COLO829 (cell line): Measurements from ENCODE around the gene TP73.

ENCODE experiments used
- DNase-seq: peaks from one replicate; pipeline ENCODE4 v3.0.0; 2012; ENCODE audit warnings: low spot score

The TP73 gene

DNA sequence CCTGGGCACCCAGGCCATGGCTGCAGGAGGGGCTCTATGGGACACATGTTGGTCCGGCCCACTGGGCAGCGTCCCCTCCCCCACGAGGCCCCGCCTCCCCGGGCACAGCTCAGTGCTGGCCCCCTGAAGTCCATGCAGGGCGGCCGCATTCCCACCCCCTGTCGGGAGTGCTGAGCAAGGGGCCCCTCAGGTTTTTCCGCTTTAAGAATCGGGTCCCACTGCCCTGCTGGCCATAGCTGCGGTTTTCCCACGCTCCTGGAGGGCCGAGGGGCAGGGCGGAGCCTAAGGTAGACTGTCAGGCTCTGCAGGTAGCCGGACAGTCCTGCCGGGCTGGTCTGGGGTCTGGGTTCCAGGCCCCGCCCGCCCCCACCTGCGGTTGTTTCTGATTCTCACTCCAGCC lies 56.5 kb downstream of the TP73 start:
- DNase-seq, result no peak

GRCh38 chr1:3710251-3710650 lies 57.9 kb downstream of the TP73 start:
- no peak for DNase-seq

DNA sequence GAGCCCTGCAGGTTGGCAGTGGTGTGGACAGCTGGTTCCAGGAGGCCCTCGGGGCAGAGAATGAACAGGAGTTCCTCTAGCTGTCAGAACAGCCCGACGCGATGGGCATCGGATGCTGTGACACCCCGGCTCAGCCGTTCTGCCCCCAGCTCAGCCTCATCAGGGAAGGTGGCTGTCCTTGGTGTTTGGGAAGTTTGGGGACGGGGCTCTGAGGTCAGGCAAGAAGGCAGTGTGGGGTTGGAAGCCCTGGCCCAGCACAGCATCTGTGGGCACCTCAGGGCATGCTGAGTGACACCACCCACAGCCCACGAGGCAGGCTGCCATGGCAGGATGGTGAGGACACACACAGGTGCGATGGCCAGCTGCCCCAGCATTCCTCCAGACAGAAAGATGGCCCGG lies 59.1 kb downstream of the TP73 start:
- DNase-seq, result no peak

DNA sequence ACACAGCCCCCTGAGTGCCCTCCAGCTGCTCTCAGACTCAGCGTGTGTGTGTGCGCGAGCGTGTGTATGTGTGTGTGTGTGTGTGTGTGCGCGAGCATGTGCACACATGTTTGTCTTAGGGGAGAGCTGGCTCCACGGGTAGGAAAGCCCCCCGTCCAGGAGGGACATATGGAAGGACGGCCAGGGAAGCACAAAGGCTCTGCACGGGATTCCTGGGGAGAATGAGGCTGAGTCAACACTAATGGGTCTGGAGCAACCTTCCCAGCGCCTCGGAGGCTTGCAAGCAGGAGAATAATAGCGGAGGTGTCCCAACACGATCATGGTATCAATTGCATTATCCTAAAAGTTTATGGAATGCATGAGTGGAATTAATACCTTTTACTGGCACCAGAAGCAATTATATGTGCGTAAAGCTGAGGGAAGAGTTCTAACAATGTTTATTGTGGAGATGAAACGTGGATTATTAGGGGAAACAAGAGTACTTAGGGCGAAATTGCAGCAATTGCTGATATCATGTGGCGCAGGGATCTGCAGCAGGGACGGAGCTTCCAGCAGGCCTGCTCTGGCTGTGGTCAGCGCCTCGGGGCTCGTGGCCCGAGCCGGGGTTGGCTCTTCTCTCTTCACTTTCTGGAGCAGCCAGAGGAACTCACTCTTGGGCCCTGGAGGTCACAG lies 59.6 kb downstream of the TP73 start:
- DNase-seq, result no peak

GRCh38 chr1:3712573-3713535 lies 60.5 kb downstream of the TP73 start:
- DNase-seq, result no peak

DNA sequence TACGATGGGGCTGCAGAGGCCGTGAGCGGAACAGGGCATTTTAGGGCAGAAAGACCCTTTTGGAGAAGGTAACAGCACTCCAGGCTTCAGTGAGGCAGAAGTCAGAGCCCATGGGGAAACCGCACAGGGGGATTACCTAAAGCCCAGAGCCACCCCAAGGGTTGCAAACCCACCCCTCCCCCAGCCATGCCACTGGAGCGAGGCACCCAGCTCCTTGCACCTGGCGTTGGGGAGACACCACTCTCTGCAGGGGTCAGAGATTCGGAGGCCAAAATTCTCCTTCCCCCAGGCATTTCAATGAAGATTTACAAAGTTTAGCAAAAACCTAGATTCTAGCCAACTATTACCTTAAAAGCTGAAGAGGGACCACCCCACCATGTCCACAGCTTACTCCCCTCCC lies 61.5 kb downstream of the TP73 start:
- DNase-seq, result no peak

DNA sequence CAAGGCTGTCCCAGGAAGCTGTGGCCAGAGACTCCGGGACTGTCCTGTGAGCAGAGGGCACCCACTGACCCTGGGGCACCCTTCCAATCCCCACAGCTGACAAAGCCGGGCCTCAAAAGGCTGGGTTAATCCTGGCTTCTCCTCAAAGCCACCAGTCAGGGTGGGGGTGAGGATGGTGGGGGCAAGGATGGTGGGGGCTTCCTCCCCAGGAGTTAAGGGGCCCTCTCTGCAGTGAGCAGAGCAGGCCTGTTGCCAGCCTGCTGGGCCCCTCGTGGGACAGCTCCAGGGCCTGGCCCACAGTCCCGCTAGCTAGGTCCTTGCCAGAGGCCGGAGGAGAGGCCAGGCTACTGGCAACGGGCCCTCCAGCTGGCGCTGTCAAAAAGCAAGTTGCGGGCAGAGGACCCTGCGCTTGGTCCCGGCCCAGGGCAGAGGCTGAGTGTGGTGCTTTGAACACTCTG lies 62.0 kb downstream of the TP73 start:
- no peak for DNase-seq

GRCh38 chr1:3714814-3715213 lies 62.5 kb downstream of the TP73 start:
- DNase-seq, result no peak

DNA sequence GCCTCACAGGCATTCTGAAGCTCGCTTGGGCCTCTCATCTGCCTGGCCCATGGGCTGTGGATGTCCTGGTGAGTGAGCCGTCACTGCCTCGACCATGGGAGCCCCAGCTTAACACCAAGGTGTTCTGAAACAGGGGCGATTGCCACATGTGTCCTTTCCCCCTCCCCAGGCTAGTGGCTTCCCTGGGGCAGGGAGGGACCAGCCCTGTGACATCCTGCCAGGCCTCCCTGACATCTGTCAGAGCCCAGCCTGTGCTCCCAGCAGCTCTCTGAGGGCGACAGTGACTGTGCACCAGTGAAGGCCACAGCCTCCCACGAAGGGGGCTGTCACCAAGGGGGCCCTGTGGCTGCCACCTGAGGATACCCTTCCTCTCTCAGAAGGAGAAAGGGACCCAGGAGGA lies 64.0 kb downstream of the TP73 start:
- DNase-seq, result no peak

GRCh38 chr1:3717041-3717714 lies 64.9 kb downstream of the TP73 start:
- no peak for DNase-seq

GRCh38 chr1:3717715-3718601 lies 65.6 kb downstream of the TP73 start:
- DNase-seq, result no peak

- no peak for DNase-seq
Observed at GRCh38 chr1:3718764-3719163, 66.4 kb downstream of the TP73 start.

GRCh38 chr1:3721955-3722465 lies 69.7 kb downstream of the TP73 start:
- DNase-seq, result no peak

- no peak for DNase-seq
Observed at GRCh38 chr1:3722846-3723245, 70.5 kb downstream of the TP73 start.

- peak; percentile 58 for DNase-seq
Observed at GRCh38 chr1:3724416-3725030, 72.2 kb downstream of the TP73 start.

- no peak for DNase-seq
Observed at GRCh38 chr1:3725366-3725765, 73.0 kb downstream of the TP73 start.

- DNase-seq, result no peak
Observed at GRCh38 chr1:3727042-3727824, 74.9 kb downstream of the TP73 start.

DNA sequence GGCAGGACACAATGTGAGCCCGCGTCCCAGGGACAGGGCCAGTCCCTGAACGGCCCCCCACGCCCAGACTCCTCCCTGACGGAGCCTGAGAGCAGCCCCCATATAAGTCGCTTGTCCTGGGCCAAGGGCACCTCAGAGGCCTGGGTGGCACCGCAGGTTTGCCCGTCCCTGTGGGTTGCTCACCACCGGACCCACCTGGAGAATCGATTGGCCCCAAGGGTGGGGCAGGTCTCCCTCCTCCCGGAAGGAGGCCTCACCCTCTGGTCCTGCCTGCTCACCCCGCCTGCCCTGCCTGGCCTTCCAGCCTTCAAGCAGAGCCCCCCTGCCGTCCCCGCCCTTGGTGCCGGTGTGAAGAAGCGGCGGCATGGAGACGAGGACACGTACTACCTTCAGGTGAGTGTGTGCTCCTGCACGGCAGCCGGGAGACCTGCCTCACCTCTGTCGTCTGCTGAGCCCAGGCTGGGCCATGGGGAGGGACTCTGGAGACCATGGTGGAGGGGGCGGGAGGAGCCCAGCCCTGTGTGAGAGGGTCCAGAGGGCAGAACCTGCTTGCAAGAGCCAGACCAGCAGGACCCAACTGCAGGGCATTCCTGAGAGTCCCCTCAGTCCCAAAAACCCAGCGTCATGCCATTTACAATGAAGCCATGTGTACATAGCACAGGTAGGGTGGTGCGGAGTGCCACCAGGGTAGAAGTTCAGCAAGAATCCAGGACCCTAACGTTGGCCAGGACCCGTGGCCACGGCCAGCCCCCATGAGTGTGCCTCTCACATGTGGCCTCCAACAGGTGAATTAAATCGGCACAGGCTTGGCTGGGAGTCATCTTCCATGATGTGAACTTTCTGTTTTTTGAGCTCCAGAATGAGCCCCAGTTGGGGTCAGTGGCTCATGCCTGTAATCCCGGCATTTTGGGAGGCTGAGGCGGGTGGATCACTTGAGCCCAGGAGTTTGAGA lies 75.8 kb downstream of the TP73 start:
- DNase-seq, result no peak
